ENCODE data around the gene RPL29. TPM values are rescaled to one million over a fixed set of nuclear protein-coding genes. Genes with fewer than 3 reads are reported as not detected.

Gene RPL29
- total RNA-seq, 2 experiments from 2014 or later, result 1,843 to 1,901 TPM

DNA sequence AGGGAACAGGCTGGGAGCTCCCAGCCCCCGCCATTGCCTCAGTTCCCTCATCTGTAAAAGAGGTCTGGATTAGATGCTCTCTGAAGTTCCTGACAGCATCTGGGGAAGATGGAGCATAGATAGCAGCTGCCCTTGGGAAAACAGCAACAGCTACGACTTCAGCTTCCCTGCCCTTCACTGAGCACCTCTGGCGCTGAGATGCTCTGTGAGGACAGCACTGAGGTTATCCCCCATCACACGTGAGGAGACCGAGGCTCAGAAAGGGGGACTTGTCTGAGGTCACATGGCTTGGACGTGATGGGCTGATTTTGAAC lies 11.1 kb upstream of the RPL29 start:
- H3K36me3 ChIP-seq (ENCODE audit: insufficient read depth, low read length), result no peaks in the 10 kb centered on the region
- ATAC-seq (ENCODE audit: poor library complexity), result no peak
- Mint-ChIP-seq H3K27ac (no peak overlapping the region), H3K4me1 (ENCODE audit: low read depth) (peaks cover 12% of the 10 kb centered on the region), H3K9me3 (no peaks in the 10 kb centered on the region), H3K36me3 (ENCODE audit: low read depth) (no peaks in the 10 kb centered on the region), H3K4me3 (no peak overlapping the region), H3K27me3 (no peaks in the 10 kb centered on the region)
- H3K4me1 ChIP-seq (ENCODE audit: insufficient read depth, low read length), result peaks cover 18% of the 10 kb centered on the region
- H3K27ac ChIP-seq (ENCODE audit: low read depth in 1 of 2, low read length in 2 of 2), result no peak overlapping the region
- intact Hi-C loops (cut with DNase I, micrococcal nuclease), result no loop called here
- no peaks in the 10 kb centered on the region for H3K9me3 ChIP-seq (ENCODE audit: control insufficient read depth in 1 of 2, insufficient read depth in 1 of 2, low read length in 2 of 2)
- DNase-seq, result no peak
- TF ChIP-seq, protein P1, sequence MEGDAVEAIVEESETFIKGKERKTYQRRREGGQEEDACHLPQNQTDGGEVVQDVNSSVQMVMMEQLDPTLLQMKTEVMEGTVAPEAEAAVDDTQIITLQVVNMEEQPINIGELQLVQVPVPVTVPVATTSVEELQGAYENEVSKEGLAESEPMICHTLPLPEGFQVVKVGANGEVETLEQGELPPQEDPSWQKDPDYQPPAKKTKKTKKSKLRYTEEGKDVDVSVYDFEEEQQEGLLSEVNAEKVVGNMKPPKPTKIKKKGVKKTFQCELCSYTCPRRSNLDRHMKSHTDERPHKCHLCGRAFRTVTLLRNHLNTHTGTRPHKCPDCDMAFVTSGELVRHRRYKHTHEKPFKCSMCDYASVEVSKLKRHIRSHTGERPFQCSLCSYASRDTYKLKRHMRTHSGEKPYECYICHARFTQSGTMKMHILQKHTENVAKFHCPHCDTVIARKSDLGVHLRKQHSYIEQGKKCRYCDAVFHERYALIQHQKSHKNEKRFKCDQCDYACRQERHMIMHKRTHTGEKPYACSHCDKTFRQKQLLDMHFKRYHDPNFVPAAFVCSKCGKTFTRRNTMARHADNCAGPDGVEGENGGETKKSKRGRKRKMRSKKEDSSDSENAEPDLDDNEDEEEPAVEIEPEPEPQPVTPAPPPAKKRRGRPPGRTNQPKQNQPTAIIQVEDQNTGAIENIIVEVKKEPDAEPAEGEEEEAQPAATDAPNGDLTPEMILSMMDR (IDR thresholded peaks at IDR 0.05), result no peak
- ChIA-PET CTCF (no interaction called here), POLR2A (no interaction called here)
- no peak overlapping the region for H3K4me3 ChIP-seq (ENCODE audit: low read length)
- no peaks in the 10 kb centered on the region for H3K27me3 ChIP-seq (ENCODE audit: control insufficient read depth in 1 of 2, insufficient read depth in 2 of 2, low read length in 2 of 2)

DNA sequence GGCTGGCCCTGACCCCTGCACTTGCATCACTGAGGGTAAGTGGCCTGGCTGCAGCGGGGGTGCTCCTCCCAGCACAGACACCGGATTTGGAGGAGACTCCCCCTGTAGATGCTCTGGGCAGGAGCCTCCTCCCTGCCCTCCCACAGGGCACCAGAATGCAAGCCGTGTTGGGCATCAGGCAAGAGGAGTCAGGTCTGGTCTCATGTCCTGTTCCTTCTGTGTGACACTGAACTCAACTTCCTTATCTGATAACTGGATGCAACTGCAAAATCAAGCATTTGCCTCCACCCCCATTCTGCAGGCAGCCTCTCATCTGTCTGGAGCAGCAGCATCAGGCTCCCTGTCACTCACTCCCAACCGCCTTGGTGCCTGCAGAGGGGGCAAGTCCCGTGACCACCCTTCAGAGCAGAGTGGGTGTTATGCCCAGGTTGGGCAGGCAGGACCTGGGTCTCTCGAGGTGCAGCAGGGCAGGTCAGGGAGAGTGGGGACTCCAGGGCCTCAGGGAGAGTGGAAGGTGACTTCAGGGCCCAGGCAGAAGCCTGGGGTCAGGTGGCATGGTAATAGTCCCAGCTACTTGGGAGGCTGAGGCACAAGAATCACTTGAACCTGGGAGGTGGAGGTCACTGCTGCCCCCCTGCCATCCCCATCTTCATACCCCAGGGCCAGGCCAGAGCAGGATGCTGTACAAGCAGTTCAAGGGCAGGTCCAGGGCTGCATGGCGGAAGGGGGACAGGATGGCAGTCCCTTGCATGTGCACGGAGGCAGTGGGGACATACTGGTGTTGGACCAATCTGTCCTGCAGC lies 10.5 kb upstream of the RPL29 start:
- CTCF ChIA-PET, result no interaction called here

DNA sequence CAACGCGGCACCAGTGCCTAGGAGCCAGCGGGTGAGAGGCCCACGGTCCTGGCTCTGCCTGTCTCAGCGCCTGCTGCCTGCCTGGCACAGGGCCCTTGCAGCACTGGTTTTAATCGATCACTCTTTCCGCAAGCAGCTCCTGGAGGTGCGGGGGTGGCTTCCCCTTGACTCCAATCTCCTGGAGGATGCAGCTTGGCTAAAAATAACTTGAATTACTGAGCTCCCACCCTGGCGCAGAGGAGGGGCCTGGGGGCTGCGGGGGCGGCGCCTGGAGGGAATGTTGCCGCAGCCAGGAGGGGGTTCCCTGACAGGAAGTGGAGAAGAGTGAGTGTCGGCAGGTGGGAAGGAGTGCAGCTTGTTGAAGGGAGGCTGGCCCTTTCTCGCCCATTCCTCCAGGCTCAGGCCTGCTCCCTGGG lies 9.9 kb upstream of the RPL29 start:
- Mint-ChIP-seq H3K9me3 (no peaks in the 10 kb centered on the region), H3K27ac (no peak overlapping the region), H3K4me3 (no peak overlapping the region), H3K27me3 (no peaks in the 10 kb centered on the region), H3K4me1 (ENCODE audit: low read depth) (peaks cover 17% of the 10 kb centered on the region), H3K36me3 (ENCODE audit: low read depth) (no peaks in the 10 kb centered on the region)
- TF ChIP-seq, protein P1 (IDR thresholded peaks at IDR 0.05), result no peak
- DNase-seq (no peak), ATAC-seq (ENCODE audit: poor library complexity) (no peak)
- intact Hi-C loops (cut with DNase I, micrococcal nuclease), result no loop called here
- POLR2A ChIA-PET, result interaction anchor here (0.8 to 1.1 kb wide), 2 partner anchors 10 to 51 kb away, joined by 3 read pairs; partner anchors contain the start of genes DUSP7 and RPL29
- Histone ChIP-seq H3K9me3 (ENCODE audit: control insufficient read depth in 1 of 2, insufficient read depth in 1 of 2, low read length in 2 of 2) (no peaks in the 10 kb centered on the region), H3K36me3 (ENCODE audit: insufficient read depth, low read length) (no peaks in the 10 kb centered on the region), H3K4me1 (ENCODE audit: insufficient read depth, low read length) (peaks cover 24% of the 10 kb centered on the region), H3K27me3 (ENCODE audit: control insufficient read depth in 1 of 2, insufficient read depth in 2 of 2, low read length in 2 of 2) (no peaks in the 10 kb centered on the region), H3K4me3 (ENCODE audit: low read length) (no peak overlapping the region), H3K27ac (ENCODE audit: low read depth in 1 of 2, low read length in 2 of 2) (no peak overlapping the region)
- CTCF ChIA-PET, result no interaction called here

More for the DNA sequence above, 10.5 kb upstream of the RPL29 start:
- Histone ChIP-seq H3K4me1 (ENCODE audit: insufficient read depth, low read length) (peaks cover 23% of the 10 kb centered on the region), H3K36me3 (ENCODE audit: insufficient read depth, low read length) (no peaks in the 10 kb centered on the region), H3K9me3 (ENCODE audit: control insufficient read depth in 1 of 2, insufficient read depth in 1 of 2, low read length in 2 of 2) (no peaks in the 10 kb centered on the region), H3K4me3 (ENCODE audit: low read length) (no peak overlapping the region), H3K27ac (ENCODE audit: low read depth in 1 of 2, low read length in 2 of 2) (no peak overlapping the region), H3K27me3 (ENCODE audit: control insufficient read depth in 1 of 2, insufficient read depth in 2 of 2, low read length in 2 of 2) (no peaks in the 10 kb centered on the region)
- Mint-ChIP-seq H3K27ac (no peak overlapping the region), H3K9me3 (no peaks in the 10 kb centered on the region), H3K4me3 (no peak overlapping the region), H3K27me3 (no peaks in the 10 kb centered on the region), H3K36me3 (ENCODE audit: low read depth) (no peaks in the 10 kb centered on the region), H3K4me1 (ENCODE audit: low read depth) (peaks cover 17% of the 10 kb centered on the region)
- TF ChIP-seq, protein P1 (IDR thresholded peaks at IDR 0.05), result no peak
- DNase-seq (no peak), ATAC-seq (ENCODE audit: poor library complexity) (no peak)
- POLR2A ChIA-PET, result interaction anchor here (0.8 to 1.1 kb wide), 2 partner anchors 10 to 50 kb away, joined by 3 read pairs; partner anchors contain the start of genes DUSP7 and RPL29
- intact Hi-C loops (cut with DNase I, micrococcal nuclease), result no loop called here

Measured in CD4-positive, alpha-beta T cell (primary cell).